GM18873 (cell line): ENCODE measurements around the gene CNTNAP2.
"Not testable (repeated sequence)": the region's sequence is repeated elsewhere in the genome, so short reads cannot be mapped to it uniquely, and the experiment has no call there.

Experiments
- ATAC-seq: cut with Tn5 transposase; IDR thresholded peaks from one replicate; pipeline ENCODE4 v1.9.1; 2021; ENCODE audit warnings: mild to moderate bottlenecking, moderate library complexity, moderate number of reproducible peaks; ENCODE audit not compliant: unreplicated experiment, low FRiP score

CNTNAP2 gene

DNA sequence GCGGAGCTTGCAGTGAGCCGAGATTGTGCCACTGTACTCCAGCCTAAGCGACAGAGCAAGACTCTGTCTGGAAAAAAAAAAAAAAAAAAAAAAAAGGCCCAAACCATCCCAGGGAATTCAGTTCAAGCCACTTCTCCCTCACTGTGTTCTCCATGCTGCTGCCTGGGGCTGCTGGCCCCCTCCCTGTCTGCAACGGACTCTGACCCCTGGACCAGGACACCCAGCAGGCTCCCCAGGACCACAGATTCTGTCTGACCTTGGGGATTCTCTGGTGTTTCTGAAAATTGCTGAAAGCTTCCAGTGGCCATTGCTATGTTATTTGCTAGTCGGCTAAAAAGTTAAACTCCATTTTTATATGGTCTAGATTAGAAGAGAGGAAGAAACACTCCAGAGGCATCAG, 2212.3 kb downstream of the CNTNAP2 start:
- ATAC-seq = no peak

DNA sequence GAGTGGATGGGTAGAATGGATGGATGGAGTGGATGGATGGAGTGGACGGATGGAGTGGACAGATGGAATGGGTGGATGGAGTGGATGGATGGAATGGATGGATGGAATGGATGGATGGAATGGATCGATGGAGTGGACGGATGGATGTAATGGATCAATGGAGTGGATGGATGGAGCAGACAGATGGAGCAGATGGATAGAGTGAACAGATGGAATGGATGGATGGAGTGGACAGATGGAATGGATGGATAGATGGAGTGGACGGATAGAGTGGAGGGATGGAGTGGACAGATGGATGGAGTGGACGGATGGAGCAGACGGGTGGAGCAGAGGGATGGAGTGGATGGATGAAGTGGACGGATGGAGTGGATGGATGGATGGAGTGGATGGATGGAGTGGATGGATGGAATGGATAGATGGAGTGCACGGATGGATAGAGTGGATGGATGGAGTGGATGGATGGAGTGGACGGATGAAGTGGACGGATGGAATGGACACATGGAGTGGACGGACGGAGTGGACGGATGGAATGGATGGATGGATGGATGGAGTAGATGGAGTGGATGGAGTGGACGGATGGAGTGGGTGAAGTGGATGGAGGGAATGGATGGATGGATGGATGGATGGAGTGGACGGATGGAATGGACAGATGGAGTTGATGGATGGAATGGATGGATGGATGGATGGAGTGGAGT, 2213.7 kb downstream of the CNTNAP2 start:
- ATAC-seq = no peak

DNA sequence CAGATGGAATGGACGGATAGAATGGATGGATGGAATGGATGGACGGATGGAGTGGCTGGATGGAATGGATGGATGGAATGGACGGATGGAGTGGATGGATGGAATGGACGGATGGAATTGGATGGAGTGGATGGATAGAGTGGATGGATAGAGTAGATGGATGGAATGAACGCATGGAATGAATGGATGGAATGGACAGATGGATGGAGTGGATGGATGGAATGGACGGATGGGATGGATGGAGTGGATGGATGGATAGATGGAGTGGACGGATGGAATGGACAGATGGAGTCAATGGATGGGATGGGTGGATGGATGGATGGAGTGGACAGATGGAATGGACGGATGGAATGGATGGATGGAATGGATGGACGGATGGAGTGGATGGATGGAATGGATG, 2214.2 kb downstream of the CNTNAP2 start:
- no peak for ATAC-seq

DNA sequence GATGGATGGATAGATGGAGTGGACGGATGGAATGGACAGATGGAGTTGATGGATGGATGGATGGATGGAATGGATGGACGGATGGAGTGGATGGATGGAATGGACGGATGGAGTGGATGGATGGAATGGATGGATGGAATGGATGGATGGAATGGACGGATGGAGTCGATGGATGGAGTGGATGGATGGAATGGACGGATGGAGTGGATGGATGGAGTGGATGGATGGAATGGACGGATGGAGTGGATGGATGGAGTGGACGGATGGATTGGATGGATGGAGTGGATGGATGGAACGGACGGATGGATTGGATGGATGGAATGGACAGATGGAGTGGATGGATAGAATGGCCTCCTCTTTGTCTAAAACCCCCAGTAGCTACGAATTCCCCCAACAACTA, 2214.9 kb downstream of the CNTNAP2 start:
- not testable (repeated sequence) for ATAC-seq

DNA sequence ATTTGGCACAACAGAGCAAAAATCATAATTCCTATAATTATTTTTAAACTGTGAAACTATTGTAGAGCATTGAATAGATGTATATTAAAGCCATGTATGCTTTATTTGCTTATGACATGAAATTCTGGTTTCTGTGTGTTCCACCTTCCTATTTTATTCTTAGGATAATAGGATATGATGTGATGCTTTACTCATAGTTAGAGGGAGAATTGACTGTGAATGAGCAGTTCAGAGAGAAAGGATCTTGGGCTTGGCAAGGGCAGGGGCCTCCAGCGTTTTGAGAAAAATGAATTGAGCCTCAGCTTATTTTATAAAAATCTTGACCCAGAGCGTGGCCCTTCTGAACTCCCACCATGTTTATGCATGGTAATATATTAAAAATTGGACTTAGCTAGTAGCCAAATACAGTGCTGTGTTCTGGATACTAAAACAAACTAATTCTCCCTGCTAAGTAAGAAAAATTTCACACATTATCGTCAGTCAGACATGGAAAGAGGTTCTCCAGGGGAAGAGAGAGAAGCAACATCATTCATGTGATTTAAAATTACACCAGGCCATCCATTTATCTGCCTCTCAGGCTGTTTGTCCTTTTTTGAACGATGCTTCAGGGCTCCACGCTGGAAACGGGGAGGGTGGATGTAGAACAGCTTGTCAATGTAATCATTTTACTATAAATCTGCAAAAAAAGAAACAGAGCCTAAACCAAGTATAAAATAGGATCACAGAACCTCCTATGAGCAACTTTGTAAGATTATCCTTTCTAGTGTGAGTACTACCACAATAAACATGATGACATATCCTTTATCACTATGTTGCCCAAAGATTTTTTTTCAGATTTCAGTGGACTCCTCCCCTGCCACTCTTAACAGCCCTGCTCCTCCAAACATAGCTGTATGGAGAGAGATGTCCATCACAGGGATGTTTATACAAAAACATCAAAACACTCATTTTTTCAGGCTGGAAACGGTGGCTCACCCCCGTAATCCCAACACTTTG, 2215.9 kb downstream of the CNTNAP2 start:
- ATAC-seq = no peak

DNA sequence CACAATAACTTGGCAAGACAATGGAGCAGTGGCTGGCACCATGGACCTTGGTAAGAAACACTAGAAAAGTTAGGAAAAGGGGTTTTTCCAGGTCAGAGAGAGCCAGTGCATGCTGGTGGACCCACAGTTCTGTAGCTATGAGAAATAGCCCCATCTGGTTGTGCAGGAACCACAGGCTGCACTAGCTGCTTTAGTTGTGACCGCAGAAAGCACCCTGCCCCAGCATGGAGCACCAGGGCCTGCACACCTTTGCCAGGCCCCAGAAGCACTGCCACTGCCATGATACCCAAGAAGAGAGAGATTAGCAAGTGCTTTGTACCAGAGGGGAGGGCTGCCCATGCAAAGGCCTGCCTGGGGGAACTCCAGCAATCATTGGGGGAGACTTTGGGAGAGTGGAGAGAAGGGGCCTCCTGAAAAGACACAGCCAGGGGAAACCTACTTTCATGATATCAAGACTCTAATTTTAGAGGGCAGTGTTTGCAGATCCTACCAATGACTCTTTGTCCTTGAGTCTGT, 2217.9 kb downstream of the CNTNAP2 start:
- no peak for ATAC-seq

DNA sequence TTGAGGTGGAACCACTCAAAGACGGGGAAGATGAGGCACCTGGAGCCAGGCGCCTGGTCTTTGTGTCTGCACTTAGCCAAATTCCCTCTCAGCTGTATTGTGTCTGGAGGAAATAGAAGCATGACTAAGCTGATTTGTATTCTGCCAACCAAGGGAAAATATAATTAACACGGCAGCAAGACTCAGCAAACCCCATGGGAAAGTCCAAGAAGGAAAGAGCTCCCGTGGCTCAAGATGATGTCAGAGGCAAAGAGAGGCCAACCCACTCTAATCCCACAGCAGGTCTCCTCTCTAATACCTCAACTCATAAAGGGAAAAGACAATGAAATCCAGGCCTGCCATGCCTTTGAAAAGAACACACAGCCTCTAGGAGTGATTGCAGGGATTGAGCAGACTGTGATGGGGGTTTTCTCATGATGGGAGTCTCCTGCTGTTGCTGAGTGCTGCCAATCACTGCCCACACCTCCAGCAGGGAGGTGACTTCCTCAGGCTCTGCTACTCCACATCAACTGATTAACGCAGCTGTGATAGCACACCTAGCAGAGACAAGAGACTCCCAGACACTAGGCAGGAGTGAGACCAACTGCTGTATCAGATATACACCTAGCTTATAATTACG, 2218.5 kb downstream of the CNTNAP2 start:
- ATAC-seq = no peak

DNA sequence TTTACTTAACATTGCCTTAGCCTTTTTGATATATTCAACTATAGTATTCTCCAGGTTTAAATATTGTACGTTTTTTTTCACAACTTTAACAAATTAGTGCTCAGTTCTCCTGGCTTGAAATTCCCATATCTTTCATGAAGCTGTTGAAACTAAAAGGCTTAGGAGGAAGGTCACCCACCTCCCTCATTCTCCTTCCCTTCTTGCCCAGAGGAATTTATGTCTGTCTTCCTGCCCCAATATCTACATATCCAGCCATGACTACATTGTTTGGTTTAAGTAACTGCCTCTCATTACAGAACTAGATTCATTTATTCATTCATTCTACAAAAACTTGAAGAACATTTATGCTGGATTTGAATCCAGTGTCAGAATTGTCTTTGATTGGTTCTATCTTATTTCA, 2219.2 kb downstream of the CNTNAP2 start:
- ATAC-seq = no peak

DNA sequence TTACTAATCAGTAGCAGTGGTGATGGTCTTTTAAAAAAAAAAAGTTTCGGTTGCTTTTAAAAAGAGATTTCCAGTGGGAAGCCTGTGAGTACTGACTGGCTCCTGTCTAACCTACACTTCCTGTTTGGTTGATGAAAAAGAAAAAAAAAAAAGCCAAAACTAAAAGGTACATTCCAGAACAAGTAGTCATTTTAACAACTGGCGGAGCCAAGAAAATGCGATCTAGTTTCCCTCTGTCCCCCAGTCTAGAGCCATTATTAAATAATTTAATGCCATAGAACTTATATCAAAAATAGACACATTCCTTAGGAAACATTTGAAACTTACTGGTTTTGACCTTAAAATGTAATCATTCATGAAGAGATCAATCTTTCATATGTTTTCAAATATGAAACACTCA, 2219.8 kb downstream of the CNTNAP2 start:
- ATAC-seq = no peak

DNA sequence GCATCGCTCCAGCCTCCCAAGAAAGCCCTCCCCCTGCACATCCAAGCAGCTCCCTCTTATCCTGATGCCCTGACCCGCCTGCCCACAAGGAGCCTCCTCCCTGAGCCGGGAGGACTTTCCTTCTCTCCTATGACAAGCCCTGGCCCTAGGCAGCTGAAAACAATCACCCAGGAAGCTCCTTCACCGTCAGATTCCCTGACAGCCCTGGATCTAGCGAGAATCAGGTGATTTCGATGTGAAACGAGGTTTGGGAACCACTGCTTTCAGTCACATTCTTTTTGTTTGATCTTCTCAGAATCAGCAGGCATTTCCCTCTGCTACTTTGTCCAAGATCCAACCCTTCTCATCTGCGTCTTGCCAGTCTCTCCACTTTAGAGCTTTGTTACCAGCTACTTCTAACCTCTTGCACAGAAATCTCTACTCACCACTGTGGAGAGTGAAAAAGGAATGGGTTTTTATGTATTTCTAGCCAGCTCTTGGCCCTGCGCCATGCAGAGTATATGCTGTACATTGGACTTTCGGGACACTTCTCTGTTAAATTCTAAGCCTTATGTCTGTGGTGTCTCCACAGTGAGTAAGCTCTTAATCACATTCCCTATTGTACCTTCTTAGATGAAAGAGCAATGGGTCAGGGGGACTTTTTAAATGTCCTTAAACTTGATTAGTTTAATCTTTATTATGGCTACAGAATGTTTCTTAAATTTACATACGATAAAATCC, 2220.8 kb downstream of the CNTNAP2 start:
- ATAC-seq = no peak

DNA sequence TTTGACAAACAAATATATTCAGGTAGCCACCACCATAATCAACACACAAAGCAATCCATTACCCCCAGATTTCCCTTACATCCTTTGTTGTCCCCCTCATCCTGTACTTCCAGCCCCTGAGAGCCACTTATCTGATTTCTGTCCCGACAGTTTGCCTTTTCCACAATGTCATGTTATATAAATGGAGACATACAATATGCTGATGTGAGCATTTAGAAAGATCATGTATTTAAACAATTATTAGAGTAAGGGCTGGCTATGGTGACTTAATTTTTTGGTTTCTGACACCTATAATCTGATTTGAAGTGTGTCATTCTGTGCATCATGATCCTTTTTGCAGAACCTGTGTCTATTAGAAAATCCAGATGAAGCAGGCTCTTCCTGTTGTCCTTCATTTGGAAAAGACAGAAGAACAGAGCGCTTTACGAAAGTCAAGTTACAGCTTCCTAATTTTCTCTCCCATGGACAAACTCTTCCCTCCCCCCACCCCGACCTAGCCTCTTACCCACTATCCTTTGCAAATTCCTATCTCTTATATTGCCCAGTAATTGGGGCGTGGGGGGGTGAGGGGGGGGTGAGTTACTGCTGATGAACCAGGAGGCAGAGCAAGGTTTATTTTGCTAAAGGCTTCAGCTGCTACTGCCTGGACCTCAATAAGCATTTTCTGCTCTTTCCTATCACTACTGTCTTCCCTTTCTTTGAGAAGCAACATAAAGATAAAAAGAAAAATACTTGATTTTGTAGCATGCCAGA, 2221.6 kb downstream of the CNTNAP2 start:
- no peak for ATAC-seq

DNA sequence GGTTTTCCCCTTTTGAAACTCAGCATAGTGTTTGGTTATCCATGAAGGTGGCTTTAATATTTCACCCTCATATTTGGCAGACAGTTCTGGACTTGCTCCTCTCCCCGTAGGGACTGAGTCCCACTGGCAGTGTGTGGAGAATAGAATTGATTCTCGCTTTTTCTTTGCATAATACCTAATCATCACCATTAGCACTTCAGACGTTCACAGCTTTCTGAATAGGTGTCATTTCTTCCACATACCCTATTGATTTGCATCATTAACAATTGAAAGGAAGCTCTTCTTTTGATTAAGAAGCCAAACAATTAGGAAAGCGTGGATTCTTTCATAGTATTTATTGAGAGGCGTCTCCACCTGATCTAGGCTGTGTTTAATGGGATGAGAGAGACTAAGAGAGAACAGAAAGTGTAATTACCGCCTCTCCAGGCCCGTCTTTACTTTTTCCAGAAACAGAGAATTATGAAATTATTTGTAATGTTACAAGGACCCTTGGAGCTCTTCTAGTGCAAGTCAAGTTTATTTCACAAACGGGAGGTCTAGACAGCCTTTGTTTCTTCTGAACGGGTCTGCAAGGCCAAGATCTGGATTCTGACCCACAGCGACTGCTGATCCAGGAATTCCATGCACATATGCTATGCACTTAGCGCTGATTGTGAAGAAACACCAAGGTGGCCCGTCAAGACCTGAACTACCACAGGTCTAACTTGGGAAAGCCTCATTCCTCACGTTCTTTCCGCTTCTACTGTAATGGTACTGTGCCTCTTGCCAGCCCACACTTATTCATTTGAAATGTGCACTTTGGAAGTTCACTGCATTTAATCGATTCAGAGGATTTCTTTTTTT, 2224.1 kb downstream of the CNTNAP2 start:
- ATAC-seq = no peak

DNA sequence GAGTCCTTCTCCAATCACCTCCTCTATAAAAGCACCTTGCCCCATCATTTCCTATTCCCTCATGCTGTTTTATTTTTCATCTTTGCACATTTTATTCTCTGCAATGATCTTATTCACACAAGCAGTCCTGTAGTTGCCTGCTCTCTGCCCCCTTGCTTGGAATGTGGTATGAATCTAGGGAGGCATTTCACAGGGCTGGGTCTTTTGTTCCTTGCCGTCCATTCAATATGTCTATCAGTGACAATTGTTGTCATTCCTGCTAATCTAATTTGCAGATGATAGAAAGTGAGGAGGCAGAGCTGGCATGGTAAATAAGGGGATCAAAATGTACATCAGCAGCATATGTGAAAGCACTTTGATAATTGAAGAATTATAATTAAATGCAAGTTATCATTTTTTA, 2227.8 kb downstream of the CNTNAP2 start:
- ATAC-seq = no peak

DNA sequence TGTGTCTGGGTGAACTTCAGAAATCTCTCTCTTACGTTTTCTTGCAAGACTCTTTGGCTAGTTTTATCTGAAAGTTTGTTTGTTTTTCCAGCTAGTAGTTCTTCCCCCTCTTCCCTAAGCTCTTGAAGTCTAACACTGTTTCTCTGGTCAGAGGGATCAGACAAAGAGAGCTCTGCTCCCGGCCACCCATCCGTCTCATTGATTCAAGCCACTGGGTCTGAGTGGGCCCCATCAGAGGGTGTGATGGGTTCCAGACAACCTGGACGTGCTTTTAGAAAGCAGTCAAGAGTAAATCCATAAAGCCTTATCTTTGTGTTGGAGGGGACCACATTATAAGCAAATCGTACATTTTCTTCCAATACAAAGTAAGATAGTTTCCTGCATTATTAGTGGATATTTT, 2231.4 kb downstream of the CNTNAP2 start:
- ATAC-seq = no peak

DNA sequence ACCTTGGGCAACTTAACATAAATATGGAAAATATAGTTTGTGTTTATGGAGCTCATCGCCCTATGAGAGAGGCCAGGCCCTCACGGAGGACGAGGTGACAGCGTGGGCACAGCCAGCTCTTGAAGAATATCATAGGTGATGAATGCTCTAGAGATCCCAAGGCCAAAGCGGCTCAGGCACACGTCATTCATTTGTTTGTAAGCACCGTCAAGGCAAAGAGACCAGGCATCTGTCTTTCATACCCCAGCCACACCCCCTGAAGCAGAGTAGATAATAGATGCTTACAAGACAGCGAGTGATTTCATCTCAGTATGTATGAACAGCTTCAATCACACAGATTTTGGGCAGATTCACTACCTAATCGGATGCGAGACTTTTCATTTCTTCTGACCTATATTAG, 2231.9 kb downstream of the CNTNAP2 start:
- ATAC-seq = no peak

DNA sequence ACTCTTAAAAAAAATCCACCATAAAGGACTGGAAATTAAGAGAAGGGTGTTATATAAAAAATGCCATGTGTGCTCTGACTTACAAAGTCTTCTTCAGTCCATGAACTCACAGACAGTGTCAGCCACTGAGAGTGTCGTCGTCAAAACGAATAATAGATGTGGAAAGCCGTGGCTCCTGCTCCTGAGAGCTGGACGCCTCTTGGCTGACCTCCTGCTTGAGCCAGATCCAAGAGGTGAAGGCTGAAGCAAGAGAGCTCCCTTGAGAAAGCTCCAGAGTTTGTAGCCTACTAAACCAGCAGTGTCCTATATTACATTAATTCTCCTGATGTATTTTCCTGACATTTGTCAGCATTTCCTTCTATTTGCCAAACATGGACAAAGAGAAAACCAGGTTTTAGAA, 2239.7 kb downstream of the CNTNAP2 start:
- ATAC-seq = no peak

DNA sequence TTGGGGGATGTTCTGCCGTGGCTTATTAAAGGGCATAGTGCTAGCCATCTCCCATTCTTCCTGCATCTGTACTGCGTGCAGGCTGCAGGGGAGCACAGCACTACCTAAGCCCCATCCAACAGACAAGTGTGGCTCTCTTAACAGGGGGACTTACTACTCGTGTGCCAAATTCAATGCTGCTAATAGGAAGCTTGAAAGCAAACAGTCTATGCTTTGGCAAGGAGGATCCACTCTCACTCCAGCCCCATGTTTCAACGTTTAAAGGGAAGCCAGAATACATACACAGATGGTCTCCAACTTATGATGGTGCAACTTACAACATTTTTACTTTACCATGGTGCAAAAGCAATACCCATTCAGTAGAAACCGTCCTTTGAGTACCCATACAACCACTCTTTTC, 2245.9 kb downstream of the CNTNAP2 start:
- ATAC-seq = no peak

DNA sequence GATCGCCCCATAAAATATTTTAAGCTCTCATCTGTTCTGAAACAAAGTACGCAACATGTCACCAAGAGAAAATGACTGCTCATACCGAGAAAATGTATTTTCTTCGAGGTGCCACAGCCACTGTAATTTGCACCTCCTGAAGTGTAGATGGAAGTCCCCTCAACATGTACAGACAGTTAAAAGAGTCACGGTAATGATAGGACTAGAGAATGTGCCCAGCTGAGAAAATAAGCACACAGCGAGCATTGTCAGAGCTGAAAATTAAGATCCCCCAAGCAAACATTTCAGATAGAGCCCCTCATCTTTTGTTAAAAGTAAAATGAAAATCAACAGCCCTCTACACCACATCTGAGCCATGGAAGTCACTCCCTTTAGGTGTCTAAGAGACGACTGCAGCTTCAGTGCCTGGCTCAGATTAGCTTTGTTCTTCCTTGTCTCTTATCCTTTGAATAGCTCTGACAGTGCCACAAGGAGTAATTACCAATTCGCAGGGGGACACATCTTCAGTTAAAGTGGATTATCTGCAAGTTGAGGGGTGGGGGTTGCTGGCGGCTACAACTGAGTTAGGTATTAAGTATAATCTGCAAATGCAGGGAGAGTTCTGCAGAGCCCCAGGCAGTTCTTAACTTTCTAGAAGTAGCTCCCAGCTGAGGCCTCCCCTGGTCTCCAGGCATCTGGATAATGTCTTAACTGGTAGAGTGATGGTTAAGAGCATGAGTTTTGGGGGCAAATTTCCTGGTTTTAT, 2251.3 kb downstream of the CNTNAP2 start:
- ATAC-seq = no peak
